GM19438 (cell line): ENCODE results near the gene ITGA11.

ENCODE experiments used
- ATAC-seq: cut with Tn5 transposase; IDR thresholded peaks from one replicate; pipeline ENCODE4 v1.9.1; 2021; ENCODE audit warnings: low read depth; ENCODE audit not compliant: unreplicated experiment

The ITGA11 gene

DNA sequence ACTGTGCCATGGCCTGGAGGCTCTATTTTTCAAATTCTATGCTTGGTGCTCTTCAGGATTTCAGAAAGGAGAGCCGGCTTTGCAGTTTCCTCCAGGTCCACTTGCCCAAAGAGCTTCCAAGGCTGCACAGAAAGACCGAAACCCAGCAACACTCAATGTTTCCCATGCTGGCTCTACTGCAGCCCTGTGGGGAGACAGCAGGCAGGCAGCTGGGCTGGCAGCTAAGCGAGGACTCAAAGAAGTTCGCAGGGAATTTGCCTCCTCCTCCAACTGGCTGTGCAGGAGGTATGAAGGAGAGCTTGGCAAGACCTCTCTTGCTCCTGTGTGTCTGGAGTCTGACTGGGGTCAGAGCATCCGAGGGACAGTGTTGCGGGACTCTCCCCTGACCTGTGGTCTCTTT is 17.4 kb upstream of the ITGA11 start:
- ATAC-seq = no peak

DNA sequence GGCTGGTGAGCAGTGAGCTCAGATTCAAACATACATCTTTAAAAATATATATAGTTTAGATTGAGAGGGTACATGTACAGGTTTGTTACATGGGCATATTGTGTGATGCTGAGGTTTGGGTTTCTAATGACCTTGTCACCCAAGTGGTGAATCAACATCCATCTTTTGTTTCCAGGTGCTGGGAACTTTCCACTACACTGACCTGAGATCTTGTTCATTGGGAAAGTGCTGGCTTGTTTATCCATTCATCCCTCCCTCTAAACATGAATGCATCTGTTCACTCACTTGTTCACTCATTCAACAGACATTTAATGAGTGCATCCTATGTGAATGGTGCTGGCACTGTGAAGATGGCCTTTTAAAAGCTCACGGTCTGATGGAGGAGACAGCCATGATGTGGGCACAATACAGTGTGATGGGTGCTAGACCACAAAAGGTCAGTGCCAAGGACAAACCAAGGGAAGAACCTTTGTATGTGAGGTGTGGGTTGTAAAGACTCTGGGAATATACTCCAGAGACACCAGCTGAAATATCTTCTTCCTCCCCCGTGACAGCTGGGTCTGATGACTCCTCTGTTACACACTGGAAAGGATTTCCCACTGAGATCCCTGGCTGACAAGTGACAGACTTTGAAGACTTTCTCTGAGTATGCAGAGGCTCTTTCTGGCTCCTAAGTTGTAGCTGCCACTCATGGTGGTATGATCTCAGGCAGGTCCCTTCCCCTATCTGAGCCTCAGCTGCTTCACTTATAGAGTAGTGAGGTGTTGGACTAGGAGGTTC is 16.2 kb upstream of the ITGA11 start:
- no peak for ATAC-seq

DNA sequence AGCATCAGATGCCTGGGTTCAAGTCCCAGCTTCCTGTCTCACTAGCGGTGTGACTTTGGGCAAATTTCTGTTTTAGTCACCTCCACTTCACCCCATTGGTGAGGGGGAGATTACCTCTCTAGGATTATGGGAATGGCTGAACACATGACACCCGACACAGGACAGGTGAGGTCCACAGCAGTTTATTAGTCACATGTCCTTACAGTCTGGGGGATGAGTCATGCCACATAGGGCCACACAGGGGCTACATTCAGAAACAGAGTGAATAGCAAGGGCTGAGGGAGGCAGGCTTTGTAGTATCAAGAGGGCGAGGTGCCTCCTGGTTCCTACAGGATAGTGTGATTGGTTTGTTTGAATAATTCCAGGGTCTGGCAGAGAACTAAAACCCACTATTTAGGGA is 15.2 kb upstream of the ITGA11 start:
- no peak for ATAC-seq

DNA sequence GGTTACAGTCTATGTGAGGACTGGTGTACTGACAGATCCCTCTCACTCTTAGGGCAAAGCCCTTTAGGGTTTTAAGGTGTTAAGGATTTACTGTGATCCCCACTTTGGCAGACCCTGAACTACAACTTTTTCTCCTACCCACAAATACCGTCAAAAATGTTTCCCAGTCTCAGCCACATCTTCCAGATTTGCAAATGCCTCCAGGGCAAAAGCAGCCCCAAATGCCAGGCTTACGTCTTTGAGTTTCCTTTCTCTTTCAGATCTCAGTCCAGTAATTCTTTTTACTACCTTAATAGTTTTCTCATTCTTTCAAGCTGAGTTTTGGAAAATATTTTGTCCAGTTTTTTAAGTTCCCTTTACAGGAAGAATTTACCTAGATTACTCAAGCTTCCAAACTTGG is 13.4 kb upstream of the ITGA11 start:
- no peak for ATAC-seq

DNA sequence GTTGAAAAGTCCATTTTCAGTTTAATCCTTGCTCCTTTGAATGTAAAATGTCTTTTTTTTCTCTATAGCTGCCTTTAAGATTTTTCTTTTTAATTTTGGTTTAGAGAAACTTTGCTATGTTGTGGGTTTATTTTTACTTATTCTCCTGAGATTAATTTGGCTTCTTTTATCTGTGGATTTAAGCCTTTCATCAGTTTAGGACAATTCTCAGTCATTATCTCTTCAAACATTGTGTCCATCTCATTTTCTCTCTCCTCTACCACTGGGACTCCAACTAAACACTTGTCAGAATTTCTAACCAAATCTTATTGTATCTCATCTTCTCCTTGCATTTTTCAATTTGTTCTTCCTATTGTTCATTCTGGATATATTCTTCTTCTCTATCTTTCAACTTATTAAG is 12.4 kb upstream of the ITGA11 start:
- no peak for ATAC-seq

DNA sequence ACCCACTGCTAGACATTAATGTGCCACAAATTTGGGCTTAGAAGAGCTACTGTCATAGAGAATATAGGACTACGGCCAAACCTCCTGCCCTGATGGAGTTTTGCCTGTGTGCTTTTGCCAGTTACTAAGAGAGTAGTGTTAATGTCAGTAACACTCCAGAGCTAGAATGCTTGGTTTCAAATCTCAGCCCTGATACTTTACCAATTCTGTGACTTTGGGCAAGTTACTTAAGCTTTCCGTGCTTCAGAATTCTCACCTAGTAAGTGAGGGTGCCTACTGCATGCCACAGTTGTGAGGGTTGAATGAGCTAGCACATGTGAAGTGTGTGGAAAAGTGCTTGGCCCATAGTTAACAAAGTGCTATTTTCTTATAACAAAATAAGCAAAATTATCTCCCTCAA is 10.9 kb upstream of the ITGA11 start:
- no peak for ATAC-seq

DNA sequence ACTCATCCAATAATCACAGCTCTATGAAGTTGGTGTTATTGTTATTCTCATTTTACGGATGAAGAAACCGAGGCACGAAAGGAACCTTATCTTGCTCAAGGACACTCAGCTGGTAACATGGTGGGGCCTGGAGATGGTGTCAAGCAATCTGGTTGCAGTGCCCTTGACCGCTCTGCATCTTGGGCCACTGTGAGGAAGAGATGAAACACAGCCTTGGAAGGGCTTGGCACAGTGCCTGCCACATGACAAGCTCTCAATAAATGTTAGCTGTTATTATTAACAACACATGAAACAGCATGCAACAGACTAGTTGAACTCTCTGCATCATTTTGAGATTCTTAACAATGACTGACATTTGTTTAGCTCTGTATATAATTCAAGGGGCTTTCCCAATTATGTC is 10.1 kb upstream of the ITGA11 start:
- no peak for ATAC-seq

DNA sequence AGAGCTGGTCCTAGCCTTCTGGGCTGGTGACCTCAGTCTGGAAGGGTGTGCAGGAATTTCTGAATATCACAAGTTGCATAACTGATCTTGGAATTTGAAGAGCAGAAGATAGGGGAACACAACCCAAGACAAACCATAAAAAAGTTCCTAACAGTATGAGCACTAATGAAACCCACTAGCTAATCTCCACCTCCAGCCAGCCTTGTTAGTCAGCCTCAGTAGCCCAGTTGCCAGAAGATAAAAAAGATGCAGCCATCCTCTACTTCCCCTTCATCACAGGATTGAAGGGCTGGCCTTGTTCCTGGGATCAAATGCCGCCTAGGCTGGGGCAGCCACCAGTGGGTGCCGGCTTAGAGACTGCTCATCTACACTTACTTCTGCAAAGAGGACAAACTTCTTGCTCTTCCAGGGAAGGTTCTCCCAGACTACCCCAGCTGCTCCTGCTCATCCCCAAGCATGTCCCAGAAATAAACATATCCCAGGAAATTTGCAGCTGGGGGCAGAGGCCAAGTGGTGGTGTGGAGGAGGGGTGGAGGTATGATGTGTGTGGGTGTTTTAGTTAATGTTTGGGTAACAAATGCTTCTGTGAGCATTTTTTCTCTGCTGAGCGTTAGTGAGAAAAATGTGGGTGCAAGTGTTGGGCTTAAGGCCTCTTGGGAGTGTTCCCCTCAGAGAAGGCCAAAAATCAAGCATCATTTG is 9.2 kb upstream of the ITGA11 start:
- no peak for ATAC-seq

DNA sequence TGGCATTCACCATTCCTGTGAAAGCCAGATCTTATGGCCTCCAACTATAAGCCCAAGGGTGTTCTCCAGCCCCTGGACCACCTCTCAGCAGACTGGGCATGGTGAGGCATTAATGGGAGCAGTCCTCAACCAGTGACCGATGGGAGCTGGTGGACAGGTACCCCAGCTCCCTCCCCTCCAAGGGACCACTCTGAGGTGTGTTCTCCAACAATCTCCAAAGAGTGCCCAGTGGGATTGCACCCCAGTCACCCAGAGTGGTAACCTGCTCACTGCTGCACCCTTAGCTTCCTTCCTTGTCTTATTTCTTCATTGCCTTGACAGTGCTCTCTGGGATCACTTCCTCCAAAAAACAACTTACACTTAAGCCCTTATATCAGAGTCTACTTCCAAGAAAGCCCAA is 8.2 kb upstream of the ITGA11 start:
- no peak for ATAC-seq

DNA sequence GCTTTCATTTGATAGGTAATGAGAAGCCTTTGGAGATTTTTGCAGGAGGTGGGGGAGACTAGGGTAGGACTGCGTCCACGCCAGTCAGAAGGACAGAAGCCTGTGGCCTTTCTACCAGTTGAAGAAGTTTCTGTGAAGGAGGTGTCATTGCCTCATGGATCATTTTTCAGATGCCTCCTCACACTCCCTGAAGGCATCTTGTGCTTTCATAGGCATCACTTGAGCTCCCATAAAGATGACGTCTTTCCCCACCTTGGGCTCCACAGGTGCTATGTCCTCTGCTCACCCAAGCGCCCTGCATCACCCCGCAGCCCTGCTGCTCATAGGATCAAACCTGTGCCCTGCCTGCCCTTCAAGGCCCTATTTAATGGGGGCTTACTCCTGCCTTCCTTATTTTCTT is 7.5 kb upstream of the ITGA11 start:
- no peak for ATAC-seq

DNA sequence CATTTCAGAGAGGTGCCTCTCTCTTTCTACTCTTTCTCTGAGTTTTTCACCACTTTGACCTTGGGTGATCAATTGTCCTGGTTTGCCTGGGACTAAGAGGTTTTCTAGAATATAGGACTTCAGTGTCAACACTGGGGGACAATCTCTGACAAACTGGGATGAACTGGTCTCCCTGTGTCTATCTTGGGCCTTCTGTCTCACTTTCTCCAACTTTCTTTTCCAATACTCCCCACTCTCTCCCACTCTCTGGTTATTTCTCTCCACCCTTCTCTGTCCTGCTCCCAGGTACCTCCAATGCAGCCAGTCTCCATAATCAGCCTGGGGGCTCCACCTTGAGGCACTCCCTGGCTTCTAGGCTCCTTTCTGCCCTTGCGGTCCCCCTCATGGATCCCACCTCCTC is 4.7 kb upstream of the ITGA11 start:
- ATAC-seq = no peak

DNA sequence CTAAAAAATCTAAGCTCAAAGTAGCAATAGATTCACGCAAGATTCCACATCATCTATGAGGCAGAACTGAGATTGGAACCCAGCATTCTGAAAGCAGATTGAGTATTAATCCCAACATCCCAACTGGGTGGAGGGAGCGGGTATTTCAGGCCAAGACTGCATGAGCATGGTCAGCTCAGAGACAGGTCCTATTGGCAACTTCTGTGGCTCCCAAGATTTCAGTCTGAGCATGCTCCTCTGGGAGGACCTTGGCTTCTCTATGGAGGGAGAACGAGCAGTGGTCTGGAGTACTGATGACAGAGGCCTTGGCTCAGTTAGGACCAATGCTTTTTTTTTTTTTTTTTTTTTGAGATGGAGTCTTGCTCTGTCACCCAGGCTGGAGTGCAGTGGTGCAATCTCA is 4.0 kb upstream of the ITGA11 start:
- no peak for ATAC-seq

DNA sequence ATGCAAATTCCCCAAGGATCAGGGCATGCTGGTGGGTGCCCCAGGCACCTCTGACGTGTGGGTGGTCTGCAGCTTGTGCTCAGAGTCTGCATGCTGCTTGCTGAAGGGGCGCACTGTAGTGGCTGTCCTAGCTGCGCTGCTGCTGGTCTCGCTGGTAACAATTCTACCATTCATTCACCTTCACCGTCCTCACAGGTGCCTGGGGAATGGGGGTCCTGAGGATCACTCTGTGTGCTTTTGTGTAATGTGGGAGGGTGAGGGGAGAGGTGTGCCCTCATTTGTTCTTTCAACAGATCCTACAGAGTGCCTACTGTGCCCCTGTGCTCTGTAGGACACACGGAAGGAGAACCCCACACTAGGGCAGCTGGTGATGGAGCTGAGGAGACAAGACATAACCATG is 2.1 kb upstream of the ITGA11 start:
- ATAC-seq = no peak

DNA sequence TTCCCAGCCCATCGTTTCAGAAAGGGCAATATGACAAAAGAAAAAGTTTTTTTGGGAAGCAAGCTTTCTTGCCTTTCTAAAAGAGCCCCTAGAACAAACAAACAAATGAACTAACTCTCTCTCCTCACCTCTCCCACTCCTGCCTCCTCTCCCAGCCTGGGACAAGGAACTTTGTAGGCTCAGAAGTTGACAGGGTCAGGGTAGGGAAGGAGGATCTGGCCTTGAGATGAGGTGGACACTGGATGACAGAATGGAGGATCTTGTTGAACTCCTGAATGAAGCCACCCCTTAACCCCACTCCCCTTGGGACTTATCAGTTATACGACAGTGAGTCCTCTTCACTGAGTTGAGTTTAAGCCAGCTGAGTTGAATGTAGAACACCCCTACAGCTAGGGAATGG is 1.6 kb upstream of the ITGA11 start:
- no peak for ATAC-seq

DNA sequence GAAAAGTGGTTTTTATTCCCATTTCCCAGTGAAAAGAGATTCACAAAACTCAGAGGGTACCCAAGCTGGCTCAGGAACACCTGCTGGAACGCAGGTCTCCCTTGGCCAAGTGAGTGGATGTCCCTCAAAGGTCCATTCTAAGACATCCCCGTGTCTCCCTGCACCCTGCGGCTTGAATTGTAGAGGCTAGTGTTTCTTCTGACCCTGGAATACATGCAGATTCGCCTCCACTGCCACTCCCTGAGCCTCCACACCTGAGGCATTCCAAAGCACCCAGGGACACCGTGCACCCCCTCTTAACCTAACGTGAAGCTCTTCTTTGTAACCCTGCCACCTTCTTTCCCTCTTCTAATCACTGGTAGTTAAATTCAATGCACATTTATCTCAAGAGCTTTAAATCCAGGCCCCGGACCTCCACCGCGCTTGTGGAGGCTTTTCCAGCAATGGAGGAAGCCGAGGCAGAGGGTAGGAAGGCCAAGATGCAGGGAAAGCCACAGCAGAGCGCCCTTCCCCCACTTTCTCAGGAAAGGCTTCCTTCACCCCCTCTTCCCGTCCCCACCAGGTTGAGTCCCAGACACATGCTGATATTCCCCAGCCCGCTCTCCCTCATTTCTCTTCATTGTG is 590 bp upstream of the ITGA11 start:
- ATAC-seq = no peak

DNA sequence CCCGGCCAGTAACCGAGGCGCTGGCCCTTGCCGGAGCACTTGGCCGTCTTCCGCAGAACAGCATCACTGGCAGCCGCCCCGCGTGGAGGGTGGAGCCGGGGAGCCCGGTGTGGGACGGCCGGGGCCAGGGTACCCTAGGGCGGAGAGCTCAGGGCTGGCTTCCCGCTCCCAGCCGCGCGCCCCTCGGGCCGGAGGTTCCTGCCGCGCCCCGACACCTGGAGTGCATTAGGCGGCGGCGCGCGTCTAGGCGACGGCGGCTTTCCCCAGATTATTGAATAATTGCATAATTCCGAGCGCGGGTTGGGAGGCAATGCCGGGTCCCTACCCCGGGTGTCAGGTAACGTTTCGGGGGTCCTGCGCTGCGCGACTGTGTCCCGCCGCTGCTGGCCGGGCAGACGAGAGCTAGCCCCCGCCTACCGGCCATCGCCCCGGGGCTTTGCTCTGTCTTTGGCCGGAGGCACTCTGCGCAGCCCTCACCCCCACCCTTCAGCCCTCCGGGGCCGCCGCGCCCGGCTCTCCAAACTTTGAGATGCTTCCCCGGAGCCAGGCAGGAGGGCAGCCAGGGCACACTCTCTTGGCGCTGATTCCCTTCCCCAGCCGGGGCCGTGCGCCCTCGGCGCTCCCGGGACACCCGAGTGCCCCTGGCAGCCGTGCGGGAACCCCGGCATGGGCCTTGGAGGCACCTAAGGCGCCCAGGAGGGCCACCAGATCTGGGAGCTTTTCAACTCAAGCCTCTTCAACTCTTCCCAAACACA is 749 bp downstream of the ITGA11 start:
- no peak for ATAC-seq

DNA sequence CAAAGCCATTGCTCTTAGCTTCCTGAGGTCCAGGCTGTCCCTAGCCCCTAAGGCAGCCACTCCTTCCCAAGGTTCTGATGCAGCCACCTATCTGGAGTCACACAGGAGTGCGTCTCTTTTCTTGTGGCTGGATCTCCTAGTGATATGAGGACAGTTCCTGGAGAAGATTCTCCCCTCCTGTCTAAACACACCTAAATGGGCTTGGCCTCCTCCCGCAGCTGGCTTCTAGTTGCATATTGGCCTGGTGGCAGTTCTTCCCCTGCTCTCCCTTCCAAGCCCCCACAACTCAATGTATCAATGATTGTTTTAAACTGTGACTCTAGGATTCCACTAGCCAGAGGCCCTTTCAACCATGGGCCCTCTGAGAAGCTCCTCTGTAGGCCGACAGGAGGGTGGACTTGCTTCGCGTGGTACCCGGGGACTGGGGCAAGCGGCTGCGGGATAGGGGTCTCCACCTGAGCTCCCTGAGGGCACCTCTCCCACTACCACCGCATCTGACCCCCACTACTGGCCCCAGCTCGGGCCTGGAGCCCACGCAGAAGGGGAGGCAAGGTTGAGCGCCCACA is 1.4 kb downstream of the ITGA11 start:
- ATAC-seq = no peak

DNA sequence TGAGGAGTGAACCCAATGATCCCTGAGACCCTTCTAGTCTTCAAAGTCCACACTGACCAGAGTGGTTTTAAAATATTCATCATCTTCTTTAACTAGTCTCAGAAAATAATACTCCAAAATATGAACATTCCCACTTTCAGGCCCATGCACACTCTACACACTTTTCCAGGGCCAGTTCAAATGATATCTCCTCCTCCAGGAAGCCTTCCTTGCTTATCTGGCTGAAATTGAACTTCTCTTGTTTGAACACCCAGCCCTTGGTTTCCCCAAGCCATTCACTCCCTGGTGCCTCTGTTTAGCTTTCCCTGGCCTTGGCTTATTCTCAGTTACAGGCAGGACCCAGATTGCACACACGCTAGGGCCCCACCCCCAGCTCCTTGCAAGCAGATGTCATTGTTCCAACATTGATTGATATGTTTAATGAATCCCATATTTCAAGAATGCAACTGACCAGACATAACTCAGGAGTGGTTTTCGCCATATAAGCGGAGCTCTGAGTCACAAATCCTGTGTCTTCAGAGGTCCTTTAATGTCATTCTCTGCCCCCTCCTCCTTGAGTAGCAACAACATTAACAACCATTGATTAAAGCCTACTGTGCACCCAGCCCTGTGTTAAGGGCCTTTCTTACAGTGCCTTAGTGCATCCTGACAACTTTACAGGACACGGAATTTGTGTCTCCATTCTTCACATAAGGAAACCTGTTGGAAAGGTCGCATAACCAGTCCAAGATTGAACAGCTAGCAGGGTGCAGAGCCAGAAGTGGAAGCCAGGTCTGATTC is 2.1 kb downstream of the ITGA11 start:
- no peak for ATAC-seq

DNA sequence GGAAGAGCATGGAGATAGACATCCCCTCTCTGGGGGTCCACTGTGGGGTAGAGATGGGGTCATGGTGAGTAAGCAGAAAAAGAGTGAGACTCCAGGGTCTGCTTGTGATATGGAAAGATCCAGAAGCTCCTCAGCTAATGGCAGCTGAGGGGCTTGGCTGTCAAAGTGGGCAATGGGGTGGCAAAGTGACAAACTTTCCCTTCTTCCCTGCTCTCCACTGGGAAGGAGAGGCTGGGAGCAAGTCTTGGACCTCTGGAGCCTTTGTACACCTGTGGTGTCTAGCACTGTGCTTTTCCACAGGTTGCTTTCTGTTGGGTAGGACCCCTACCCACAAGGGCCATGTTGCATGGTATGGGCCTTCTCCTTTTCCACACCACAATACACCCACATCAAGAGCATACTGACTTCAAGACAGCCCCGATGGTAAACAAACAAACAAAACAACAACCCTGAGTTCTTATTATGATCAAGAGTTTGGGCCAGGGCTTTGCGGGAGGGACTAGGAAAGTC is 3.5 kb downstream of the ITGA11 start:
- ATAC-seq = no peak

DNA sequence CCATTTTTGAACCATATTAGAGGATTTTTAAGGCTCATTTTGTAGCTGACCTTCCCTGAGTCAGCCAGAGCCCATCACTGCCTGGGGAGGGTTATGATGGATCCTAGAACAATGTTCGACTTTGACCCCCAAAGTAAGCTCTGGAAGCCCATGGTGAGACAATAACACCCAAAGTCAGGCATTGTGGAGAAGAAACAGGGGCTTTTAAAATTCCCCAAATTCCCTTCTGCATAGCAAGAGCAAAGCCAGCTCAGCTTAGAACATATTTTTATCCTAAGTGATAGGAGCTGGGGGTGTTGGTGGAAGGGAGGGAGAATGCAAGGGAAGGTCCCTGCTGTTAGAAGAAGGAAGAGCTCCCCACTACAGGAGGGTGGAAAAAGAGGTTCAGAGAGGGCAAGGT is 4.0 kb downstream of the ITGA11 start:
- ATAC-seq = no peak
